ENCODE results near the gene SYNDIG1L.

The SYNDIG1L gene

DNA sequence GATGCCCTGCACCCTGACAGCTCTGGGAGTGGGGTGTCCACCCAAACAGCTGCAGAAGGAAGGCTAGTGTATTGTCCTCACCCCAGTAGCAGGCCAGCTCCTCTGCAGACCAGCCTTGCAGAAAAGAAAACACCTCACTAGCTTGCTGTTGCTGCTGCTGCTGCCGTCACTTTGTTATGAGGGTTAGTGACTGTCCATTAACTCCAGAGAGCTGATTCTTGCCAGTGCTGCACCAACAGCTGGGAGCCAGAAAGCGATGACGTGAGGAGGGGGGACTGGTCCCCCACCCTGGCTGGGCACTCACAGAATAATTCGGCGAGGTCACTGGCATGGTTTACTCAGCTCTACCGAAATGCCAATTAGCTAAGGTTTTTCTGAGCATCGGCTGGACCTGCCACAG is 2.8 kb downstream of the SYNDIG1L start:
- no peaks in the 10 kb centered on the region for H4K20me1 ChIP-seq (ENCODE audit: insufficient read depth, low read length, poor library complexity, severe bottlenecking)
- H3K9ac ChIP-seq (ENCODE audit: low read depth, low read length, poor library complexity, severe bottlenecking), result no peak overlapping the region
- H3K9me2 ChIP-seq (replicated peaks; ENCODE audit: low read depth, low read length), result no peaks in the 10 kb centered on the region
- no peaks in the 10 kb centered on the region for H3K79me2 ChIP-seq (ENCODE audit: insufficient read depth, low read length)
- no peaks in the 10 kb centered on the region for H3K4me1 ChIP-seq (ENCODE audit: insufficient read depth, low read length, poor library complexity, severe bottlenecking)
- no peak overlapping the region for H3K4me2 ChIP-seq (ENCODE audit: low read depth, low read length, poor library complexity, severe bottlenecking)
- H2AFZ ChIP-seq (ENCODE audit: low read length), result no peak overlapping the region
- H3K27me3 ChIP-seq (ENCODE audit: insufficient read depth, low read length, poor library complexity, severe bottlenecking), result no peaks in the 10 kb centered on the region
- TF ChIP-seq EZH2phosphoT487 (IDR thresholded peaks at IDR 0.05; ENCODE audit: borderline replicate concordance), result no peak
- TF ChIP-seq CTCF (conservative IDR thresholded peaks at IDR 0.05; ENCODE audit: low read length), result no peak
- H3K9me3 ChIP-seq (ENCODE audit: insufficient read depth, low read depth, low read length), result no peaks in the 10 kb centered on the region
- no peaks in the 10 kb centered on the region for H3K36me3 ChIP-seq (ENCODE audit: insufficient read depth, low read length)
- H3F3A ChIP-seq (ENCODE audit: low read depth), result no peaks in the 10 kb centered on the region
- no peak overlapping the region for H3K4me3 ChIP-seq (ENCODE audit: low read length, poor library complexity, severe bottlenecking)

- H3K4me3 ChIP-seq (ENCODE audit: low read length, poor library complexity, severe bottlenecking), result no peak overlapping the region
- H3K9me2 ChIP-seq (replicated peaks; ENCODE audit: low read depth, low read length), result no peaks in the 10 kb centered on the region
- no peaks in the 10 kb centered on the region for H3K9me3 ChIP-seq (ENCODE audit: insufficient read depth, low read depth, low read length)
- H4K20me1 ChIP-seq (ENCODE audit: insufficient read depth, low read length, poor library complexity, severe bottlenecking), result no peaks in the 10 kb centered on the region
- no peak overlapping the region for H3K4me2 ChIP-seq (ENCODE audit: low read depth, low read length, poor library complexity, severe bottlenecking)
- H3K9ac ChIP-seq (ENCODE audit: low read depth, low read length, poor library complexity, severe bottlenecking), result no peak overlapping the region
- H3K79me2 ChIP-seq (ENCODE audit: insufficient read depth, low read length), result no peaks in the 10 kb centered on the region
- no peaks in the 10 kb centered on the region for H3K36me3 ChIP-seq (ENCODE audit: insufficient read depth, low read length)
- H3F3A ChIP-seq (ENCODE audit: low read depth), result no peaks in the 10 kb centered on the region
- TF ChIP-seq EZH2phosphoT487 (IDR thresholded peaks at IDR 0.05; ENCODE audit: borderline replicate concordance), result no peak
- TF ChIP-seq CTCF (conservative IDR thresholded peaks at IDR 0.05; ENCODE audit: low read length), result no peak
- H3K4me1 ChIP-seq (ENCODE audit: insufficient read depth, low read length, poor library complexity, severe bottlenecking), result no peaks in the 10 kb centered on the region
- no peak overlapping the region for H2AFZ ChIP-seq (ENCODE audit: low read length)
- no peaks in the 10 kb centered on the region for H3K27me3 ChIP-seq (ENCODE audit: insufficient read depth, low read length, poor library complexity, severe bottlenecking)
These were observed 4.0 kb downstream of the SYNDIG1L start for GRCh38 chr14:74421981-74422380.

DNA sequence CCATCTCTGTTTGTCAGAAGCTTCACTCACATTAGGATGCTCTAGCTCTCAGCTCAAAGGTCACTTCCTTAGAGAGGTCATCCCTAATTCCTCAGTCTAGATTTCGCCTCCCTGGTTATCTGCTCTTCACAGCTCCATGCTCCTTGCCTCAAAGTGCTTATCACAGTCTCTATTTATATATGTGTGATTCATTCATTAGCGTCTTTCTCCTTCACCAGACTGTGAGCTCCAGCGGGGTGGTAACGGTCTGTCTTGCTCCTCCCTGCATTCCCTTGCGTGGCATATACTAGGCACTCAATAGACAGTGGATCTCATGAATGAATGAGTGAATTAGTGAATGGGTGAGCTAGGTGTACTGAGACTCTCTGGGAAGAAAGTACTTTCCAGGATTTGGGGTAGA is 6.9 kb downstream of the SYNDIG1L start:
- no peak overlapping the region for H2AFZ ChIP-seq (ENCODE audit: low read length)
- no peaks in the 10 kb centered on the region for H4K20me1 ChIP-seq (ENCODE audit: insufficient read depth, low read length, poor library complexity, severe bottlenecking)
- no peak overlapping the region for H3K4me3 ChIP-seq (ENCODE audit: low read length, poor library complexity, severe bottlenecking)
- H3K9me3 ChIP-seq (ENCODE audit: insufficient read depth, low read depth, low read length), result no peaks in the 10 kb centered on the region
- TF ChIP-seq CTCF (conservative IDR thresholded peaks at IDR 0.05; ENCODE audit: low read length), result no peak
- TF ChIP-seq EZH2phosphoT487 (IDR thresholded peaks at IDR 0.05; ENCODE audit: borderline replicate concordance), result no peak
- no peaks in the 10 kb centered on the region for H3F3A ChIP-seq (ENCODE audit: low read depth)
- H3K9me2 ChIP-seq (replicated peaks; ENCODE audit: low read depth, low read length), result no peaks in the 10 kb centered on the region
- H3K4me1 ChIP-seq (ENCODE audit: insufficient read depth, low read length, poor library complexity, severe bottlenecking), result no peaks in the 10 kb centered on the region
- no peaks in the 10 kb centered on the region for H3K27me3 ChIP-seq (ENCODE audit: insufficient read depth, low read length, poor library complexity, severe bottlenecking)
- H3K4me2 ChIP-seq (ENCODE audit: low read depth, low read length, poor library complexity, severe bottlenecking), result no peak overlapping the region
- no peaks in the 10 kb centered on the region for H3K79me2 ChIP-seq (ENCODE audit: insufficient read depth, low read length)
- H3K36me3 ChIP-seq (ENCODE audit: insufficient read depth, low read length), result no peaks in the 10 kb centered on the region
- H3K9ac ChIP-seq (ENCODE audit: low read depth, low read length, poor library complexity, severe bottlenecking), result no peak overlapping the region

Measured in Loucy (cell line).